Choroid plexus epithelial cell (primary cell): Measurements from ENCODE around the gene HTT.

Source experiments
- DNase-seq: peaks from one replicate; pipeline ENCODE4 v3.0.0-alpha.2; 2010; ENCODE audit warnings: low read depth
- H3K4me3 ChIP-seq: 2 replicates; pipeline ENCODE4 v1.5.1; 2011; ENCODE audit warnings: low read depth, mild to moderate bottlenecking, control low read depth, low read length, moderate library complexity
- TF ChIP-seq, protein P1 (sequence below): conservative IDR thresholded peaks from 2 replicates; pipeline ENCODE4 v1.5.1; 2011; ENCODE audit warnings: low read depth, mild to moderate bottlenecking, control low read depth, inconsistent platforms, low read length, moderate library complexity

The HTT gene

DNA sequence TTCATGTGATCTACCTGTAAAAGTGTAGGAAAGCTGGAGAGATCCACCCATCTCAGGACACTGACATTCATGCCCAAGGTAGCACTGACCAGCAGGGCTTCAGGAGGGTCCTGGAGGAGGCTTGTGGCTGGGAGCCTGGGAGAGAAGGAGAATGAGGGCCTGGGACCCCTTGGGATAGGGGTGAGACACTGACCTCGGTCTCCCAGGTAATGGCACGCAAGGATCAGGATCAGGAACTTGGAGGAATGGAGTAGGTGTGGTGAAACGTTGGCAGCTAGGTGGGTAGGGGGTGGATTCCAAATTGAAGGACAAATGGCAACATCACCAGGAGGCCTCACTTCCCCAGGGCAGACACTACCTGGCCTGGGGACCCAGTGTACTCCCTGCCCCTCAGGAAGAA, 206.0 kb downstream of the HTT start:
- TF ChIP-seq, protein P1, sequence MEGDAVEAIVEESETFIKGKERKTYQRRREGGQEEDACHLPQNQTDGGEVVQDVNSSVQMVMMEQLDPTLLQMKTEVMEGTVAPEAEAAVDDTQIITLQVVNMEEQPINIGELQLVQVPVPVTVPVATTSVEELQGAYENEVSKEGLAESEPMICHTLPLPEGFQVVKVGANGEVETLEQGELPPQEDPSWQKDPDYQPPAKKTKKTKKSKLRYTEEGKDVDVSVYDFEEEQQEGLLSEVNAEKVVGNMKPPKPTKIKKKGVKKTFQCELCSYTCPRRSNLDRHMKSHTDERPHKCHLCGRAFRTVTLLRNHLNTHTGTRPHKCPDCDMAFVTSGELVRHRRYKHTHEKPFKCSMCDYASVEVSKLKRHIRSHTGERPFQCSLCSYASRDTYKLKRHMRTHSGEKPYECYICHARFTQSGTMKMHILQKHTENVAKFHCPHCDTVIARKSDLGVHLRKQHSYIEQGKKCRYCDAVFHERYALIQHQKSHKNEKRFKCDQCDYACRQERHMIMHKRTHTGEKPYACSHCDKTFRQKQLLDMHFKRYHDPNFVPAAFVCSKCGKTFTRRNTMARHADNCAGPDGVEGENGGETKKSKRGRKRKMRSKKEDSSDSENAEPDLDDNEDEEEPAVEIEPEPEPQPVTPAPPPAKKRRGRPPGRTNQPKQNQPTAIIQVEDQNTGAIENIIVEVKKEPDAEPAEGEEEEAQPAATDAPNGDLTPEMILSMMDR: no peak
- H3K4me3 ChIP-seq: no peak overlapping the region
- DNase-seq: no peak

DNA sequence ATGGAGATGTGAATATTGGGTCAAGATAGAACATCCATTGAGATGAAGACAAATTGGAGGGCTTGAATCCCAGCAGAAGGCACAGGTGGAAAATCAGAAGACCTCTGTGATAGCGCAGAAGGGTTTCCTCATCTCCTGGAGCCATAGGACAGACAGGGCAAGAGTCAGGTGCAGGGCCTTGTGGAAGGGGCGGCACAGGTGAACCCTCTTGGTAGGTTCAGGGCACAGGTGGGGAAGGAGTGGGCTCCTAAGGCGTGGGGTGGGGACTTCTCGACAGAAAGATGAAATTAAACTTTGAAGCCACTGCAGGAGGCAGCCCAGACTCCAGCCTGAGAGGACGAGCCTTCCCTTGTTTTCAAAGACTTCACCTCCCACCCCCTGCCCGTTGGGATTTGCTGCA, 209.0 kb downstream of the HTT start:
- TF ChIP-seq, protein P1: no peak
- no peak for DNase-seq
- H3K4me3 ChIP-seq: no peak overlapping the region

DNA sequence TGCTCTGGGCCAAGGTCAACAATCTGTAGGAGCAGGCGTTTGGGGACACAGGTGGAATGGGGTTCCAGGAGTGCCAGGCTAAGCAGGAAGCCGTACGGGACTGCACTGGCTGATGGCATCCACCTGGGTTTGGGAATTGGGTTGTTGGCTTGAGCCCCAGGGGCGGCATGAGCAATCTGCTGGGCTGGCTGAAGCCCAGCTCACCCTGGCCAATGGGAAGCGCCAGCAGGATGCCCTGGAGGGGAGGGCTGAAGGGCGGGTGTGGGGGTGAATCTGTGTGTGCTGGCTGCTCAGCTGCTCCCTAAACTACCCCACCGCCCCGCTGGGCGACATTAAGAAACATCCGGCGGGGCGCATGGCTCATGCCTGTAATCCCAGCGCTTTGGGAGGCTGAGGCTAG, 209.4 kb downstream of the HTT start:
- H3K4me3 ChIP-seq: no peak overlapping the region
- no peak for DNase-seq
- TF ChIP-seq, protein P1: no peak

DNA sequence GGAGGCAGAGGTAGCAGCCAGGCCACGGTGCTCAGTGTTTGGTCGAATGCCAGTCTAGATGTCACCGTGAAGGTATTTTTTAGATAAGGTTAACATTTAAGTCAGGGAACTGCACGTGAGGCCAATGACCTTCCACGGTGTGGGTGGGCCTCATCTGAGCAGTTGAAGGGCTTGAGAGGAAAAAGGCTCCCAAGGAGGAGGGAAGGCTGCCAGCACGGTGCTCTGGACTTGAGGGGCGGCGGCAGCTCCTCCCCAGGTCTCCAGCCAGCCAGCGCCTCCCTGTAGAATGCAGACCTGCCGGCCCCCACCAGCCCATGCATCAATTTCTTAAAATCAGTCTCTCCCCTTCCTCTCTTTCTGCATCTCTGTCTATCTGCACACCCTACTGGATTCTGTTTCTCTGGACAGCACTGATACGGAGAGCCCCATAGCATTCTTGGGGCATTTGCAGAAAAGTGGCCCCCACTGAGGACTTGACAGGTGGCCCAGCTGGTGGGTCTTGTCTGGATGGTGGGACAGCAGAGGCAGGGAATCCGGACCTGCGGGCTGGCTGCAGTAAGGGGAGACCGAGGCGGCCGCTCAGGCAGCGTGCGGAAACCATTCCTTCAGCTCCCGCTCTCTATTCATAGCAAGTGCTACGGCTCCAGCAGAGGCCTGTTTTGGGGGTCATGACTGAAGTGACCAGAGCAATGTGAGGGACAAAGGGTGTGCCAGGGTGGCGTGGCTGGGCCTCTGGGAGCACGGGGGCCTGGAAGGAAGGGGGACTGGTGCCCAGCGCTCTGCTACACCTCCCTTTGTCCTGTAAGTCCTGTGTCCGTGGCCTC, 210.5 kb downstream of the HTT start:
- DNase-seq: no peak
- H3K4me3 ChIP-seq: no peak overlapping the region
- TF ChIP-seq, protein P1: no peak

DNA sequence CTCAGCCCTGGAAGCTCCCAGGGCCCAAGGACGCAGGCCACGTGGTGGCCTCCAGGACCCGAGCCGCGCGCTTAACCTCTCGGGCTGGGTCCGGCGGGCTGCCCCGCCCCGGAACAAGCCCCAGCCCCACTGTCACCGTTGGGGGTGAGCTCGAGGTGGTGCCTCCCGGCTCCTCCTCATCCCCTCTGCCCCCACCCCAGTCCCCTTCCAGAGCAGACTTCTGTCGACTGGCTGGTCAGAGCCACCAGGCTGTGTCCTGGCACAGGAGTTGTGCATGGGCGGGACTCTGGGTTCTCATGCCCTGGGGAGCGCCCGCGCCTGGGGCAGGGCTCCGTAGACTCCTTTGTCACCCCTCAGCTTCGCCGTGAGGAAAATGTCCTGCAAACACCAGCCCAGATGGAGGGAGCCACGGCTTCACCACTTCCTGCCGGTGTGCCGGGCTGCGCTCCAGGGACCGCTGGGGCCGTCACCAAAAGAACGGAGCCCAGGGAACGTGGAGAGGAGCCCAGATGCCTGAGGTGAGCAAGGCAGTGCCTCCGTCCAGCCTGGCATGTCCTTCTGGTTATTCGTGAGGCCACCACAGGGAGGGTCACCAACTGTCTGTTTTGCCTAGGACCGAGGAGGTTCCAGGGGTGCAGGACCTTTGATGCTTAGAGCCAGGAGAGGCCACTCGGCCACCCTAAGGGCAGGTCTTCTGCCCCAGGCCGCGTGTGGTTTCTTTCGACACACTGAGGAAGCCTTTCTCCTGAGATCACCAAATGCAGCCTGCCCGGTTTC, 211.3 kb downstream of the HTT start:
- TF ChIP-seq, protein P1: no peak
- H3K4me3 ChIP-seq: no peak overlapping the region
- peak; percentile 63 for DNase-seq

DNA sequence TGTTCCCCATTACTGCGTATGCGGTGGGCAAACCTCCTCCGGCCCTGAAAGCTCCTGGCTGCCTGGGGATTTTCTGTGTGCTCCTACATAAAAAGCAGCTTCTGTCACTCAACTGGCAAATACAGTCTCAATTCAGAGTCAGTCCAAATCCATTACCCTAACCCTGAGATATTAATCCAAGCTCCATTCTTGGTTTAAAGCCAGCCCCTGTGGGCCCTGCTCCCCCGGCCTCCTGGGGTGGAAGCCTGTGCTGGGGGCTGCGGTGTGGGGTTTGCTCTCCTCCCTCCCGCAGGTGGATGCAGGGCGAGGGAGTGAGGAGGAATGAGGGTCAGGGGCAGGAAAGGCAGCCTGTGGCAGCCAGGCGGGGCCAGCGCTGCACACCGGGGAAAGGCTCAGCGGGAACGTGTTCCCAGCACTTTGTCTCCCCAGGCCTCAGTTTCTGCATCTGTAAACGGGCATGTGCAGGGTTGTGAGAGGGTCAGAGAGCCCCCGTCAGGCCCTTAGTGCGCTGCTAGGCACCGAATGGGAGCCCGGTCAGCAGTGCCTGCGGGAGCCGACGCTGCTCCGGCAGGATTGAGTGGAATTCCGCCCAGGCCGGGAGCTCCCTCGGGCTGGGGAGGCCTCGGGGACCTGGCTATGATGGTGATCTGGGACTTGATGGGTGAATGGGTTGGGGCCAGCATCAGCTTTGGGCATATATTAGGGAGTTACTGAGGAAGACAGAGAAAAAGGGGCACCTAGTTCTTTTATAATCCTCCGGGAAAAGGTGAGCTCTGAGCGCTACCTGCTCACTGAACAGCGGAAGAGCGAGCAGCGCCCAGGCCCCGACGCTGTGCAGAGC, 212.1 kb downstream of the HTT start:
- H3K4me3 ChIP-seq: no peak overlapping the region
- DNase-seq: no peak
- TF ChIP-seq, protein P1: no peak
